GM12892 (cell line): ENCODE results near the gene STMN3.

Experiments used
- POLR2A ChIP-seq: IDR thresholded peaks from 2 replicates; pipeline ENCODE4 v1.6.1; 2011; ENCODE audit warnings: low read depth, low read length, control low read depth
- POLR2AphosphoS5 ChIP-seq: IDR thresholded peaks from 2 replicates; pipeline ENCODE4 v1.6.1; 2011; ENCODE audit warnings: low read depth, low read length, control low read depth
- TAF1 ChIP-seq: IDR thresholded peaks from 2 replicates; pipeline ENCODE4 v1.6.1; 2011; ENCODE audit warnings: low read depth, mild to moderate bottlenecking, control low read depth, low read length, borderline replicate concordance

DNA sequence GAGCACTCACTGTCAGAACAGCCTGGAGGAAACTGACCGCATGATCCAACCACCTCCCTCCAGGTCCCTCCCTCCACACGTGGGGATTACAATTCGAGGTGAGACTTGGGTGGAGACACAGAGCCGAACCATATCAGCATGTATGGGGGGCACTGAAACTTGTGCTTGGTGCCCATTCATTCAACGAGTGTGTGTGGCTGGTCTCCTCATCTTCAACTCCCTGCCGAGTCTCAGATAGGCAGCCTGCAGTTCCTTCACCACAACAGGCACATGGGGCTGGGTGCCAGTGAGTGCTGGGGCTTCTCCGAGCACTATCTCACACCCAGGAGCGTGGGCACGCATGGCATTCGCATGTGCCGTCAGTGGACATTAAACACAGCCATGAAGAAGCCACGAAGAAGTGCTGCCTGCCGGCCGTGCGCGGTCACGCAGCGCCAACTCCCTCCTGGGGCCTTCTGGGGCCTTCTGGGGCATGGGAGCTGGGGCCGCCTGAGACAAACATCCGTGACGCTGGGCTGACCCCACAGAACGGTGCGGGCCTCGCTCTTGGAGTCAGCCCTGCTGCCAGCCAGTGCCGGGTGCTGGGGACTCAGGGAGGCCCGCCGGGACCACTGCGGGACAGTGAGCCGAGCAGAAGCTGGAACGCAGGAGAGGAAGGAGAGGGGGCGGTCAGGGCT lies 4.2 kb upstream of the STMN3 start:
- TF ChIP-seq POLR2A (no peak), TAF1 (no peak), POLR2AphosphoS5 (no peak)
